ENCODE results near the gene BET1L.
A peak's percentile ranks its signal among the peaks of the same experiment; 100 is the strongest.

Gene BET1L

DNA sequence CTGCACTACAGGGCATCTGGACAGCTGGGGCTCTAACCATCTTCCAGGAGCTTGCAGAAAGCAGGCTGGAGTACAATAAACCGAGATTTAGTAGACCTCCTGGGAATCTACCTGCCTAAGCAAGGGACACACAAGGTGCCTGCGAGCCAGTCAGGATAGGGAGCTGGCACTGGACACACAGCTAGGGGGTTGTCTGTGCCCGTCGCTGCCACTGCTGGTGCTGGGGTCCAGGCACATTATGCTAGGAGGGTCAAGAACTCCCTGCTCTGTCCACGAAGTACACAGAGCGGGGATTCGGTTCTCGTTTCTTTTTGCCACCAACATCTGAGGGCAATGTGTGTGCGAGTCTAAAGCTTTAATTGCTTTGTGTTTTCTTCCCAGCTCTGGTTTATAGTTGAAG, 4.5 kb upstream of the BET1L start:
- no peak for DNase-seq
- Mint-ChIP-seq H3K27ac (peak overlapping the region in 1 of 2 donors; percentile 97), H3K4me1 (ENCODE audit: low read depth in 2 of 2) (peaks cover 25 to 30% of the 10 kb centered on the region in 2 donors), H3K36me3 (ENCODE audit: insufficient read depth) (peaks cover 67% of the 10 kb centered on the region), H3K9me3 (no peaks in the 10 kb centered on the region), H3K4me3 (no peak overlapping the region), H3K27me3 (no peaks in the 10 kb centered on the region)
- ATAC-seq (replicated peaks) = no peak

DNA sequence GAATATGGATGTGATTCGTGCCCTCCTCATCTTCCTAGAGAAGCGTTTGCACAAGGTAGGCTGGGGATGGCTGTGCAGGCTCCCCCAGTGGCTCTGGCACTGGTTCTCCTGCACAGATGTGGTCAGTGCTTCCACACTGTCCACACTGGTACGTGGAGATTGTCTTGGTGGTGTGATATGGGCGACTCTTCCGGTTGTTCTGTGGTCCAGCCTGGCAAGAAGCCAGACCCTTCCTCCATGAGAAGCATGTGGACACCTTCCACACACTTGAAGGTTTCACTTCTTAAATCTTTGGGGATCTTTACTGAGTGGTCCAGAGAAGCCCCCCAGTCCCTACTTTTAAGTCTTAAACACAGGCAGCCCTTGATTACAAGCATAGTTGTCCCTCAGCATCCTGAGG, 4.1 kb upstream of the BET1L start:
- no peak for ATAC-seq (replicated peaks)
- Mint-ChIP-seq H3K9me3 (no peaks in the 10 kb centered on the region), H3K36me3 (ENCODE audit: insufficient read depth) (peaks cover 72% of the 10 kb centered on the region), H3K4me3 (peak overlapping the region in 1 of 2 donors; percentile 92), H3K4me1 (ENCODE audit: low read depth in 2 of 2) (peaks cover 30 to 35% of the 10 kb centered on the region in 2 donors), H3K27me3 (no peaks in the 10 kb centered on the region), H3K27ac (peak overlapping the region in 1 of 2 donors; percentile 97)
- DNase-seq = no peak

DNA sequence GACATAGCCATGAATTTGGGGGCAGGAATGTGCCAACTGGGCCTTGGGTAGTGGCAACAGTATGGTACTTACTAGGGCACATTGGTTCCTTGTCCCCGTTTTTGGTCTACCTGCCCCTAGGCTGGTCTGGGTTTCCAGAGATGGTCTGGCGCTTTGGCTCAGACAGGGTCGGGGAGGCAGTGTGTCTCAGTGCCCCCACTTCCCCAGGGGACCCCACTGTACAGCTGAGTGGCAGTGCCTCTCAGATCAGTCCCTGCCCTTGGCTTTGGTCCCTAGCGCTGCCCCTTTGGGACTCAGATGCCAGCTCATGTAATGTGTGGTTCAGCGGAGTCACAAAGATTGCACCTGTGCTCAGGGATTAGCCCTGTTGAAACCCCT, 3.6 kb upstream of the BET1L start:
- Mint-ChIP-seq H3K9me3 (no peaks in the 10 kb centered on the region), H3K4me3 (peak overlapping the region; percentile 92 to 94), H3K27ac (peak overlapping the region in 1 of 2 donors; percentile 97), H3K27me3 (no peaks in the 10 kb centered on the region), H3K4me1 (ENCODE audit: low read depth in 2 of 2) (peaks cover 34 to 40% of the 10 kb centered on the region in 2 donors), H3K36me3 (ENCODE audit: insufficient read depth) (peaks cover 72% of the 10 kb centered on the region)
- ATAC-seq (replicated peaks) (no peak), DNase-seq (no peak)

DNA sequence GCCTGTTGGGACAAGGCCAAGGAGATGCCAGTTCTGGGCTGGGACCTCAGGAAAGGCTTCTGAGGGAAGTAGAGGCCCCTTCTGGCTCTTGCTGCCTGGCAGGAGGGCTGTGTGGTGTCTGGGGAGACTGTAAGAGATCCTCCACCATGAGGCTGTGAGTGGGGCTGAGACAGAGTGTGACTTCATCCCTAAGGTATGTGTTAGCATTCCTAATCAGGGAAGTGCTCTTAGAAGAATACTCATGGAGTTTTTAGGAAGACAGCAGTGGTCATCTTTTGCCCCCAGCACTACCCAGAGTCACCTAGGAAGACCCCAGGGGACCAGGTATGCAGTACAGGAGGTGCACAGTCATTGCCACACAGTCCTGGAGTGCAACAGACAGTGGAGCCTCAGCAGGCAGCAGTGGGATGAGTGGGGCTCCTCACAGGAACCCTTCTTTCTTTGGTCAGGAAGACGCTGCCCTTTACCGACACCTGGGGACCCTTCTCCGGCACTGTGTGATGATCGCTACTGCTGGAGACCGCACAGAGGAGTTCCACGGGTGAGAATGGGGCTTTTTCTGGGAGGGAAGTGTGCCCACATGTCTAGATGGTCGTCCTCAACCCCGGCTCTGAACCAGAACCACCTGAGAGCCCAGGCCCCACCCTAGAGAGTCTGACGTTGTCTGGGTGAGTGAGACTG, 3.1 kb upstream of the BET1L start:
- Mint-ChIP-seq H3K27ac (peak overlapping the region; percentile 97 to 98), H3K4me1 (ENCODE audit: low read depth in 2 of 2) (peaks cover 36 to 41% of the 10 kb centered on the region in 2 donors), H3K9me3 (no peaks in the 10 kb centered on the region), H3K4me3 (peak overlapping the region; percentile 92 to 94), H3K27me3 (no peaks in the 10 kb centered on the region), H3K36me3 (ENCODE audit: insufficient read depth) (peaks cover 70% of the 10 kb centered on the region)
- DNase-seq (no peak), ATAC-seq (replicated peaks) (no peak)

DNA sequence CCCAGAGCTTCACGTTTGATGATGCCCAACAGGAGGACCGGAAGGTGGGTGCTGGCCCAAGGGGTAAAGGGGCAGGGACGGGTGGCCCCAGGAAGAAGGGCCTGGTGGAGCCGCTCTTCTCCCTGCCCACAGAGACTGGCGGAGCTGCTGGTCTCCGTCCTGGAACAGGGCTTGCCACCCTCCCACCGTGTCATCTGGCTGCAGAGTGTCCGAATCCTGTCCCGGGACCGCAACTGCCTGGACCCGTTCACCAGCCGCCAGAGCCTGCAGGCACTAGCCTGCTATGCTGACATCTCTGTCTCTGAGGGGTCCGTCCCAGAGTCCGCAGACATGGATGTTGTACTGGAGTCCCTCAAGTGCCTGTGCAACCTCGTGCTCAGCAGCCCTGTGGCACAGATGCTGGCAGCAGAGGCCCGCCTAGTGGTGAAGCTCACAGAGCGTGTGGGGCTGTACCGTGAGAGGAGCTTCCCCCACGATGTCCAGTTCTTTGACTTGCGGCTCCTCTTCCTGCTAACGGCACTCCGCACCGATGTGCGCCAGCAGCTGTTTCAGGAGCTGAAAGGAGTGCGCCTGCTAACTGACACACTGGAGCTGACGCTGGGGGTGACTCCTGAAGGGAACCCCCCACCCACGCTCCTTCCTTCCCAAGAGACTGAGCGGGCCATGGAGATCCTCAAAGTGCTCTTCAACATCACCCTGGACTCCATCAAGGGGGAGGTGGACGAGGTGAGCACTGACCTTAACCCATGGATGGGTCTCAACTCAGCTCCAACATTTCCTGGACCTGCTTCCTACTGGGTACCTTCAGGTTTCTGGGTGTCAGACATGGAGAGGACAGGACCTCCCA, 2.3 kb upstream of the BET1L start:
- Mint-ChIP-seq H3K4me3 (peak overlapping the region; percentile 92 to 94), H3K27ac (peak overlapping the region; percentile 97 to 98), H3K4me1 (ENCODE audit: low read depth in 2 of 2) (peaks cover 37 to 41% of the 10 kb centered on the region in 2 donors), H3K36me3 (ENCODE audit: insufficient read depth) (peaks cover 69% of the 10 kb centered on the region), H3K9me3 (no peaks in the 10 kb centered on the region), H3K27me3 (no peaks in the 10 kb centered on the region)
- DNase-seq (no peak), ATAC-seq (replicated peaks) (no peak)

DNA sequence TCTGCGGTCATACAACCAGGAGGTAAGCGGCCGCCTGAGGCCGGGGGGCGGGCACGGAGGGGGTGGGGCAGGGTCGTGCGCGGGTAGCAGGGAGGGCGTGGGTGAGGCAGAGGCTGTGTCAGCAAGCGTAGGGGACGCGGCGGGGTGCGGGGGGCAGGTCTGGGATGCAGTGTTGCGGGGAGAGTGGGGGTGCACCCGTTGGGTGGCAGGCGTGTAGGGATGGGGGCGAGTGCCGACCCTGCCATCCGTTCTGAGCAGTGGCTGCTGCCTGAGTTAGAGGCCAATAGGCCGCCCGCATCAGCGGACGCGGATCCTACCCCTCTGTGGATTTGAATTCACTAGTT, 1.7 kb upstream of the BET1L start:
- peaks cover 40 to 41% of the 10 kb centered on the region in 2 donors for H3K4me1 Mint-ChIP-seq (ENCODE audit: low read depth in 2 of 2)
- H3K27me3 Mint-ChIP-seq = no peaks in the 10 kb centered on the region
- peaks cover 63% of the 10 kb centered on the region for H3K36me3 Mint-ChIP-seq (ENCODE audit: insufficient read depth)
- no peaks in the 10 kb centered on the region for H3K9me3 Mint-ChIP-seq
- peak overlapping the region; percentile 97 to 98 for H3K27ac Mint-ChIP-seq
- DNase-seq (peak in 1 of 3 experiments; percentile 12), ATAC-seq (replicated peaks) (peak; percentile 2)
- H3K4me3 Mint-ChIP-seq = peak overlapping the region; percentile 92 to 94

DNA sequence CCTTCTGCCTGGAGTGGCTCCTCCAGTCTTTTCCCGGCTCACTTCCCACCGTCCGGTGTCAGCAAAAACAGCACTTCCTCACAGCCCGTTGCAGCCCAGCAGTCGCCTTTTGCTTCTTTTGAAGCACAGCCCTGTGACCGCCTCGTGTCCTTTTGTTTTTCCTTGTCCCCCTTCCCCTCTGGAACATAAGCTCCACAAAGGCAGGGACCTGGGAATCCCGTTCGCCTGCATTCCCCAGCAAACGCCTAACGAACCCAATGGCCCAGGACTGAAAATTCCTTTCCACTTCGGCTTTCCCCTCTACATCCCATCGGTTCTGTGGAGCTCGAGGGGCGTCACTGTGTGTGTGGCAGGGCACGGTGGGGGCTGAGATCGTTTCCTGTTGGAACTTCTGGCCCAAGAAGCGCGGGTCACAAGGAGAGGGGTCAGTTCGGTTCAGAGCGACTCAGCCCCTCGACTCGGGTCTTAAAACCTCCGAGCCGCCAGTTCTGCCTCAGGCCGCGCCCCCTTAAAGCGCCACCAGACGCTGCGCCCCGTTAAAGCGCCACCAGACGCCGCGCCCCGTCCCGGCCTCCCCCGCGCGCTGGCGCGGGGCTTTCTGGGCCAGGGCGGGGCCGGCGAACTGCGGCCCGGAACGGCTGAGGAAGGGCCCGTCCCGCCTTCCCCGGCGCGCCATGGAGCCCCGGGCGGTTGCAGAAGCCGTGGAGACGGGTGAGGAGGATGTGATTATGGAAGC, 1.1 kb upstream of the BET1L start:
- Mint-ChIP-seq H3K27ac (peak overlapping the region; percentile 97 to 98), H3K4me1 (ENCODE audit: low read depth in 2 of 2) (peaks cover 46% of the 10 kb centered on the region in 2 donors), H3K9me3 (no peaks in the 10 kb centered on the region), H3K4me3 (peak overlapping the region; percentile 92 to 94), H3K36me3 (ENCODE audit: insufficient read depth) (peaks cover 58% of the 10 kb centered on the region), H3K27me3 (no peaks in the 10 kb centered on the region)
- ATAC-seq (replicated peaks) (peak; percentile 60), DNase-seq (peak; percentile 78 to 82 (median 79))

DNA sequence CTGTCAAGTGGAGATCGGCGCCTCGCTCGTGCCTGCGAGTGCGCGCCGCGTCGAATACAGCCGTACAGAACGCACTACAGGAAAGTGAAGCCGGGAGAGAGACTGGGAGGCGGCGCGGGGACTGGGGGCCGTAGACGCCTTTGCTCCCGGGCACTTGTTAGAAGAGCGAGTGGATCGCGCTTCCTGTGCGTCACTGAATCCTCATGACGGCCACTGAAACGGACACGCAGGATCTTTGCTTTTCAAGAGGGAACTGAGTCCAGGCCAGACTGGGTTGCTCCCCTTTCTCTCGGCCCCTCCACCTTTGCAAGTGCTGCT, 623 bp upstream of the BET1L start:
- peaks cover 48 to 50% of the 10 kb centered on the region in 2 donors for H3K4me1 Mint-ChIP-seq (ENCODE audit: low read depth in 2 of 2)
- ATAC-seq (replicated peaks) = peak; percentile 13
- peak overlapping the region; percentile 97 to 98 for H3K27ac Mint-ChIP-seq

DNA sequence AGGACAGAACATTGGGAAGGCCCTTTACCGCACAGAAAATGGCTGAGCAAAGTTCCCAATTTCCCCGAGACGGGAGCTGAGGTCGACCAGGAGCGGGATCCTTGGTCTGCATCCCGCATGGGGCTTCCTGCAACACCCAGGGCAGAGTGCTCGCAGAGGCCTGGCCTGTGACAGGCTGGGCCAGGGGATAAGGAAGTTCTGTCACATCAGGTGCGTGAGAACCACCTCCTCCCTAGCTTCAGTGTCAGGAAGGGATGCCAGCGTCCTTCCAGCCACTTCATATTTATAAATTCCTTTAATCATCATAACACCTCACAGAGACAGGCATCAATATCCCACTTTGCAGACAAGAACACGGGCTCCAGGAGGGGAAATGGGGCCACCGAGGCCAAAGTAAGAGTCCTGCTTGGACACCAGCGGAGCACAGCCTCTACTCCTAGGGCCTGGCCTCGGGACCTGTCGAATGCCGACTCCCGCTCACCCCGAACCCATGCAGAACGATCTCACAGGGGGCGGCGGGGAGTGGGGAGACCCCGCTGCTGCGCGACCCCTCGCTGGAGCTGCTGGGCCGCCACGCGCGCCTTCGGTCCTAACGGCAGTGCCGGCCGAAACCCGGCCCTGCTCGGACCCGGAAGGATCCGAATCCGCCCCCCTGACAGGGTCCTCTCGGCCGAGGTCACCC, 532 bp downstream of the BET1L start:
- DNase-seq (no peak), ATAC-seq (replicated peaks) (no peak)
- H3K27ac Mint-ChIP-seq = peak overlapping the region; percentile 97 to 98
- H3K9me3 Mint-ChIP-seq = no peaks in the 10 kb centered on the region
- H3K36me3 Mint-ChIP-seq (ENCODE audit: insufficient read depth) = peaks cover 56% of the 10 kb centered on the region
- H3K27me3 Mint-ChIP-seq = no peaks in the 10 kb centered on the region
- peak overlapping the region; percentile 92 to 94 for H3K4me3 Mint-ChIP-seq
- H3K4me1 Mint-ChIP-seq (ENCODE audit: low read depth in 2 of 2) = peaks cover 56 to 58% of the 10 kb centered on the region in 2 donors

More for the DNA sequence above, 623 bp upstream of the BET1L start:
- H3K27me3 Mint-ChIP-seq = no peaks in the 10 kb centered on the region
- H3K36me3 Mint-ChIP-seq (ENCODE audit: insufficient read depth) = peaks cover 54% of the 10 kb centered on the region
- no peak for DNase-seq
- H3K4me3 Mint-ChIP-seq = peak overlapping the region; percentile 92 to 94
- H3K9me3 Mint-ChIP-seq = no peaks in the 10 kb centered on the region

DNA sequence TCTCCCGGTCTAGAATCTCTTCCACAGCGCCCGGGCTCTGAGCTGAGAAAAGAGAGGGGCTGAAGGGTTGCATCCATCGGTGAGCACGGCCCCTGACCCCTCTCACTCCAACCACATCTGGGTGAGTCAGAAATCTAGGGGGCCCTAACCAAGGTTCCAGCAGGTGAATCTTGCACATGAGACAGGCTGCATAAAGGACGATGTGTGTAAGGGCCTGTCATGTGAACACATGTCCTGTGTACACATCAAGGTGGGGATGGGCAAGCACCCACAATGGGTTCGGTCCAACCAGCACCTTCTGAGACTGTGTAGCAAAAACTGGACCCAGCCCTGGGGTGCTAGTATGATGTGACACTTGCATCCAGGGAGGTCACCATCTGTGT, 1.2 kb downstream of the BET1L start:
- H3K9me3 Mint-ChIP-seq = no peaks in the 10 kb centered on the region
- no peaks in the 10 kb centered on the region for H3K27me3 Mint-ChIP-seq
- DNase-seq (no peak), ATAC-seq (replicated peaks) (no peak)
- peak overlapping the region; percentile 97 to 98 for H3K27ac Mint-ChIP-seq
- H3K36me3 Mint-ChIP-seq (ENCODE audit: insufficient read depth) = peaks cover 51% of the 10 kb centered on the region
- peaks cover 54 to 56% of the 10 kb centered on the region in 2 donors for H3K4me1 Mint-ChIP-seq (ENCODE audit: low read depth in 2 of 2)
- H3K4me3 Mint-ChIP-seq = peak overlapping the region; percentile 92 to 94

DNA sequence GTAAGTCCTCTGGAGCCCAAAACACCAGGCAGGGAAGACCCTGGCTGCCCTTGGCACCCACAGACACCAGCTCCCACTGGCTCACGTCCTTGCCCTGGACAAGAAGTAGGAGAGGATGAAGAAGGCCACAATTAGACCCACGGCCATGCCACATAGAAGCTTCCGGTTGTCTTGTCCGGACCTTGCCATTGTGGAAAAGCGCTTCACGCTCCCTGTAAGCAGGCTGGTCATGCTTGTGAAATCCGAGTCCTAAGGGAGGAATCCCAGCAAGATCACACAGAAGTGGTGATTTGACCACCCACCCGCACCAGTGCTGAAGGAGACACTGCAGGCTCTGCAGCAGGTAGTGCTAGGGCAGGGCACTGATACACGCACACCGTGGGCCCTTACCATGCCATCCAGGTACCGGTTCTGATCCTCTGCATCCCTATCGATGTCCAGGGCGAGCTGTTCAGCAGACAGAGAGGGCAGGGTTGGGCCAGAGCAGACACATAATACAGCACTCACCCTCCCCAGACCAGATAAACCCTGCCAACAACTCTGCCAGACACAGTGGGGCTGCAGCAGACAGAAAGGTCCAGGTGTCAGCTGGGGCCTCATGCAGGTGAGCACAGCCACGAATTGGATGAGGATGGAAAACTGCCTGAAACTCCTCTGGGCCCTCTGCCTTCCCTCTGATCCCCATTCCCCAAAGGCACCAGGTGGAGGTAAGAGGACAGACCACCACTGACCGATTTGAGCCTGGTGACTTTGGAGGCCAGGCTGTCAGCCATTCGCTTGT, 1.8 kb downstream of the BET1L start:
- peaks cover 51% of the 10 kb centered on the region for H3K36me3 Mint-ChIP-seq (ENCODE audit: insufficient read depth)

DNA sequence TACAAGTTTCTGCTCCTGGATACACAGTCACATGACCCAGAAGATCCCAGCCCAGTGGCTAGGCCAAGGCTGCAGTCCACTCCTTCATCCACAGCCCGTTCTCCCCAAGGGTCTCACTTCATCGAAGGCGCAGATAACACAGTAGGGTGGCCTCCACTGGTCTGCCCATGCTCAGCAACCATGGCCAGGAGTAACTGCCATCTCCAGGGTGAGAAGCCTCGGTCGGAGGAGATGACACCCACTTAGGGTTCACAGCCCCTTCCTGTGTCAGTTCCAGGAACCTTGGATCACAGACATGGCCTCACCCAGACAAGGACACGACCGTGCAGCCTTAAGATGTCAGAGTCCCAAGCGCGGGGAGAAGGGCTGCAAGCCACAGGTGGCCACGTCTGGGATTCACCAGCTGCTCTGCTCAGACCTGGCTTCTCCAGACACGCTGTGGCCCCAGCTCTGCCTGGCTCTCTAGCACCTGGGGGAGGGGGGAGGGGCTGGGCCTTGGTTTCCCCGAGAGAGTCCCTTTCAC, 2.6 kb downstream of the BET1L start:
- Mint-ChIP-seq H3K9me3 (no peaks in the 10 kb centered on the region), H3K4me3 (peak overlapping the region in 1 of 2 donors; percentile 33), H3K27me3 (no peaks in the 10 kb centered on the region), H3K4me1 (ENCODE audit: low read depth in 2 of 2) (peaks cover 47 to 49% of the 10 kb centered on the region in 2 donors), H3K36me3 (ENCODE audit: insufficient read depth) (peaks cover 45% of the 10 kb centered on the region), H3K27ac (no peak overlapping the region)
- ATAC-seq (replicated peaks) (no peak), DNase-seq (no peak)

More for the DNA sequence above, 1.8 kb downstream of the BET1L start:
- no peak for ATAC-seq (replicated peaks)
- no peak for DNase-seq
- Mint-ChIP-seq H3K4me3 (peak overlapping the region in 1 of 2 donors; percentile 92), H3K27me3 (no peaks in the 10 kb centered on the region), H3K27ac (peak overlapping the region in 1 of 2 donors; percentile 97), H3K9me3 (no peaks in the 10 kb centered on the region), H3K4me1 (ENCODE audit: low read depth in 2 of 2) (peaks cover 52 to 56% of the 10 kb centered on the region in 2 donors)
